ENCODE results near the gene ACIN1. TPM values are rescaled to one million over a fixed set of nuclear protein-coding genes. Genes with fewer than 3 reads are reported as not detected.

The ACIN1 gene
- total and polyA plus RNA-seq, 2 of the 13 experiments (the other 11 are each of a cell fraction or from before 2014, with no cell fraction given) = 165 to 183 TPM

DNA sequence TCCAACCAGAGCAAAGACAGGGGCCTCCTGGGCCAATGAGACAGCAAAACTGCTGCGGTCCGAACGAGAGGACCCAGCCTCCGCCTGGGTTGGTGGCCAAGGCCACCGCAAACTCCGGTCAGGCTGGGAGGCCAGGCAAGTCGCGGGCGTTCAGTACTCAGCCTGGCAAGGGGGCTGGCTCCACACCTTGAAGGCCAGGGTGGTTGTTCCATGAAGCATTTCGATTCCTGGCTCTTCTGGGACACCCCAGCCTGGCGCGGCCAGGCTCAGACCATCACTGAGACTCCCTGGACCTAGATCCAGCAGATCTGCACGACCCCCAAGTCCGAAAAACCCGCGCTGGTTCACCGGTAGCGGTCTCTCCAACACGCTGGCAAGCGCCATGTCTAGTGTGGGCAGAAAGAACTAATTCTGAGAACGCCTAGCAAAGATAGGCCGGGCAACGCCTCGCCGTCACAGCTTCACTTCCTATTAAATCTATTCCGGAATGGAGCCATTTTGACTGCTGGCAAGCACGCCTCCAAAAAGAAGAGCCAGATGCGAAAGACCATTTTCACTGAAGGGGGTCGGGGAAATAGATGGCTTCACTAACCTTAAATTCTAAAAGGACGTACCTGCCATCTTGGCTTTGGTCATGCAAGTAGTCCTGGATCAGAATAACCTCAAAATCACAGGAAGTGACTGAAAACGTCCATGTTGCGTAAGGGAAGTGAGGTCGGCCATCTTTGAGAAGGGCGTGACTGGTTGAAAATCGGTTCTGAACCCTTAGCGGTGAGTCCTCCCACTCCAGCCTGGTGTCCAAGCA lies 60.2 kb downstream of the ACIN1 start, which contains the start of gene PSMB5 (continued):
- TF ChIP-seq, protein P1, sequence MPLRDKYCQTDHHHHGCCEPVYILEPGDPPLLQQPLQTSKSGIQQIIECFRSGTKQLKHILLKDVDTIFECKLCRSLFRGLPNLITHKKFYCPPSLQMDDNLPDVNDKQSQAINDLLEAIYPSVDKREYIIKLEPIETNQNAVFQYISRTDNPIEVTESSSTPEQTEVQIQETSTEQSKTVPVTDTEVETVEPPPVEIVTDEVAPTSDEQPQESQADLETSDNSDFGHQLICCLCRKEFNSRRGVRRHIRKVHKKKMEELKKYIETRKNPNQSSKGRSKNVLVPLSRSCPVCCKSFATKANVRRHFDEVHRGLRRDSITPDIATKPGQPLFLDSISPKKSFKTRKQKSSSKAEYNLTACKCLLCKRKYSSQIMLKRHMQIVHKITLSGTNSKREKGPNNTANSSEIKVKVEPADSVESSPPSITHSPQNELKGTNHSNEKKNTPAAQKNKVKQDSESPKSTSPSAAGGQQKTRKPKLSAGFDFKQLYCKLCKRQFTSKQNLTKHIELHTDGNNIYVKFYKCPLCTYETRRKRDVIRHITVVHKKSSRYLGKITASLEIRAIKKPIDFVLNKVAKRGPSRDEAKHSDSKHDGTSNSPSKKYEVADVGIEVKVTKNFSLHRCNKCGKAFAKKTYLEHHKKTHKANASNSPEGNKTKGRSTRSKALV (CRISPR knock-in tag; IDR thresholded peaks at IDR 0.05) = peak; percentile 79
- TF ChIP-seq GFI1 (CRISPR knock-in tag; IDR thresholded peaks at IDR 0.05; ENCODE audit: borderline replicate concordance) = peak; percentile 70
- TF ChIP-seq FOXJ3 (CRISPR knock-in tag; IDR thresholded peaks at IDR 0.05; ENCODE audit: borderline replicate concordance) = peak; percentile 82; the same call in 1 of the 2 replicates
- peak; percentile 70; the same call in 1 of the 2 replicates for TF ChIP-seq ZNF441 (CRISPR knock-in tag; IDR thresholded peaks at IDR 0.05; ENCODE audit: borderline replicate concordance)
- TF ChIP-seq ZMYM3 (CRISPR knock-in tag; IDR thresholded peaks at IDR 0.05) = peak; percentile 70; the same call in 1 of the 2 replicates
- TF ChIP-seq TBP (CRISPR knock-in tag; IDR thresholded peaks at IDR 0.05) = peak; percentile 31; the same call in 1 of the 2 replicates
- TF ChIP-seq ZNF850 (CRISPR knock-in tag; conservative IDR thresholded peaks at IDR 0.05) = no peak
- TF ChIP-seq ZNF788 (CRISPR knock-in tag; IDR thresholded peaks at IDR 0.05; ENCODE audit: borderline replicate concordance) = peak; percentile 96
- TF ChIP-seq, protein P2, sequence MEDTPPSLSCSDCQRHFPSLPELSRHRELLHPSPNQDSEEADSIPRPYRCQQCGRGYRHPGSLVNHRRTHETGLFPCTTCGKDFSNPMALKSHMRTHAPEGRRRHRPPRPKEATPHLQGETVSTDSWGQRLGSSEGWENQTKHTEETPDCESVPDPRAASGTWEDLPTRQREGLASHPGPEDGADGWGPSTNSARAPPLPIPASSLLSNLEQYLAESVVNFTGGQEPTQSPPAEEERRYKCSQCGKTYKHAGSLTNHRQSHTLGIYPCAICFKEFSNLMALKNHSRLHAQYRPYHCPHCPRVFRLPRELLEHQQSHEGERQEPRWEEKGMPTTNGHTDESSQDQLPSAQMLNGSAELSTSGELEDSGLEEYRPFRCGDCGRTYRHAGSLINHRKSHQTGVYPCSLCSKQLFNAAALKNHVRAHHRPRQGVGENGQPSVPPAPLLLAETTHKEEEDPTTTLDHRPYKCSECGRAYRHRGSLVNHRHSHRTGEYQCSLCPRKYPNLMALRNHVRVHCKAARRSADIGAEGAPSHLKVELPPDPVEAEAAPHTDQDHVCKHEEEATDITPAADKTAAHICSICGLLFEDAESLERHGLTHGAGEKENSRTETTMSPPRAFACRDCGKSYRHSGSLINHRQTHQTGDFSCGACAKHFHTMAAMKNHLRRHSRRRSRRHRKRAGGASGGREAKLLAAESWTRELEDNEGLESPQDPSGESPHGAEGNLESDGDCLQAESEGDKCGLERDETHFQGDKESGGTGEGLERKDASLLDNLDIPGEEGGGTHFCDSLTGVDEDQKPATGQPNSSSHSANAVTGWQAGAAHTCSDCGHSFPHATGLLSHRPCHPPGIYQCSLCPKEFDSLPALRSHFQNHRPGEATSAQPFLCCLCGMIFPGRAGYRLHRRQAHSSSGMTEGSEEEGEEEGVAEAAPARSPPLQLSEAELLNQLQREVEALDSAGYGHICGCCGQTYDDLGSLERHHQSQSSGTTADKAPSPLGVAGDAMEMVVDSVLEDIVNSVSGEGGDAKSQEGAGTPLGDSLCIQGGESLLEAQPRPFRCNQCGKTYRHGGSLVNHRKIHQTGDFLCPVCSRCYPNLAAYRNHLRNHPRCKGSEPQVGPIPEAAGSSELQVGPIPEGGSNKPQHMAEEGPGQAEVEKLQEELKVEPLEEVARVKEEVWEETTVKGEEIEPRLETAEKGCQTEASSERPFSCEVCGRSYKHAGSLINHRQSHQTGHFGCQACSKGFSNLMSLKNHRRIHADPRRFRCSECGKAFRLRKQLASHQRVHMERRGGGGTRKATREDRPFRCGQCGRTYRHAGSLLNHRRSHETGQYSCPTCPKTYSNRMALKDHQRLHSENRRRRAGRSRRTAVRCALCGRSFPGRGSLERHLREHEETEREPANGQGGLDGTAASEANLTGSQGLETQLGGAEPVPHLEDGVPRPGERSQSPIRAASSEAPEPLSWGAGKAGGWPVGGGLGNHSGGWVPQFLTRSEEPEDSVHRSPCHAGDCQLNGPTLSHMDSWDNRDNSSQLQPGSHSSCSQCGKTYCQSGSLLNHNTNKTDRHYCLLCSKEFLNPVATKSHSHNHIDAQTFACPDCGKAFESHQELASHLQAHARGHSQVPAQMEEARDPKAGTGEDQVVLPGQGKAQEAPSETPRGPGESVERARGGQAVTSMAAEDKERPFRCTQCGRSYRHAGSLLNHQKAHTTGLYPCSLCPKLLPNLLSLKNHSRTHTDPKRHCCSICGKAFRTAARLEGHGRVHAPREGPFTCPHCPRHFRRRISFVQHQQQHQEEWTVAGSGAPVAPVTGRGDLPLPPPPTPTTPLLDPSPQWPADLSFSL (CRISPR knock-in tag; IDR thresholded peaks at IDR 0.05) = 0 out of 2 replicates have a peak, but pooled peaks have one; percentile 32
- TF ChIP-seq FOXK2 (IDR thresholded peaks at IDR 0.05) = no peak; the same call in 1 of the 2 replicates
- TF ChIP-seq, protein P3, sequence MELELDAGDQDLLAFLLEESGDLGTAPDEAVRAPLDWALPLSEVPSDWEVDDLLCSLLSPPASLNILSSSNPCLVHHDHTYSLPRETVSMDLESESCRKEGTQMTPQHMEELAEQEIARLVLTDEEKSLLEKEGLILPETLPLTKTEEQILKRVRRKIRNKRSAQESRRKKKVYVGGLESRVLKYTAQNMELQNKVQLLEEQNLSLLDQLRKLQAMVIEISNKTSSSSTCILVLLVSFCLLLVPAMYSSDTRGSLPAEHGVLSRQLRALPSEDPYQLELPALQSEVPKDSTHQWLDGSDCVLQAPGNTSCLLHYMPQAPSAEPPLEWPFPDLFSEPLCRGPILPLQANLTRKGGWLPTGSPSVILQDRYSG (CRISPR knock-in tag; IDR thresholded peaks at IDR 0.05) = 0 out of 2 replicates have a peak, but pooled peaks have one; percentile 80
- TF ChIP-seq KLF15 (CRISPR knock-in tag; IDR thresholded peaks at IDR 0.05; ENCODE audit: borderline replicate concordance) = peak; percentile 91; the same call in 1 of the 2 replicates
- TF ChIP-seq ZNF556 (CRISPR knock-in tag; IDR thresholded peaks at IDR 0.05; ENCODE audit: borderline replicate concordance) = peak; percentile 52; the same call in 1 of the 2 replicates
- no peak for TF ChIP-seq ZFP62 (CRISPR knock-in tag; IDR thresholded peaks at IDR 0.05)
- TF ChIP-seq, protein P4, sequence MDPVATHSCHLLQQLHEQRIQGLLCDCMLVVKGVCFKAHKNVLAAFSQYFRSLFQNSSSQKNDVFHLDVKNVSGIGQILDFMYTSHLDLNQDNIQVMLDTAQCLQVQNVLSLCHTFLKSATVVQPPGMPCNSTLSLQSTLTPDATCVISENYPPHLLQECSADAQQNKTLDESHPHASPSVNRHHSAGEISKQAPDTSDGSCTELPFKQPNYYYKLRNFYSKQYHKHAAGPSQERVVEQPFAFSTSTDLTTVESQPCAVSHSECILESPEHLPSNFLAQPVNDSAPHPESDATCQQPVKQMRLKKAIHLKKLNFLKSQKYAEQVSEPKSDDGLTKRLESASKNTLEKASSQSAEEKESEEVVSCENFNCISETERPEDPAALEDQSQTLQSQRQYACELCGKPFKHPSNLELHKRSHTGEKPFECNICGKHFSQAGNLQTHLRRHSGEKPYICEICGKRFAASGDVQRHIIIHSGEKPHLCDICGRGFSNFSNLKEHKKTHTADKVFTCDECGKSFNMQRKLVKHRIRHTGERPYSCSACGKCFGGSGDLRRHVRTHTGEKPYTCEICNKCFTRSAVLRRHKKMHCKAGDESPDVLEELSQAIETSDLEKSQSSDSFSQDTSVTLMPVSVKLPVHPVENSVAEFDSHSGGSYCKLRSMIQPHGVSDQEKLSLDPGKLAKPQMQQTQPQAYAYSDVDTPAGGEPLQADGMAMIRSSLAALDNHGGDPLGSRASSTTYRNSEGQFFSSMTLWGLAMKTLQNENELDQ (CRISPR knock-in tag; IDR thresholded peaks at IDR 0.05; ENCODE audit: borderline replicate concordance) = peak; percentile 92
- peak; percentile 95 for TF ChIP-seq YEATS4 (CRISPR knock-in tag; IDR thresholded peaks at IDR 0.05; ENCODE audit: borderline replicate concordance)
- peak; percentile 59; the same call in 1 of the 2 replicates for TF ChIP-seq ZKSCAN1 (IDR thresholded peaks at IDR 0.05; ENCODE audit: low read length)

Measured in HepG2 (cell line).